Adrenal gland (tissue), 5 donors: ENCODE measurements around the gene GJB6.

Experiments used
- CTCF ChIP-seq, 6 experiments: fragments of 450-650 bp in 4 of 6; fragments of 200-600 bp in 2 of 6; sonication (generic) in 1 of 6; IDR thresholded peaks; 1 replicate in 5 of 6; 2 replicates in 1 of 6; pipeline versions ENCODE4 v1.5.1 to v1.8.0; 2016 to 2021; ENCODE audit warnings: antibody characterized with exemption in 6 of 6, mild to moderate bottlenecking in 2 of 6, moderate library complexity in 1 of 6
- POLR2A ChIP-seq, 2 donors: fragments of 450-650 bp; IDR thresholded peaks; one replicate each; pipeline ENCODE4 v1.6.1; 2017; ENCODE audit warnings: antibody characterized with exemption in 2 of 2, mild to moderate bottlenecking in 2 of 2, moderate library complexity in 1 of 2
- donor health status: DM: no; HTN: no; CAD: no.

DNA sequence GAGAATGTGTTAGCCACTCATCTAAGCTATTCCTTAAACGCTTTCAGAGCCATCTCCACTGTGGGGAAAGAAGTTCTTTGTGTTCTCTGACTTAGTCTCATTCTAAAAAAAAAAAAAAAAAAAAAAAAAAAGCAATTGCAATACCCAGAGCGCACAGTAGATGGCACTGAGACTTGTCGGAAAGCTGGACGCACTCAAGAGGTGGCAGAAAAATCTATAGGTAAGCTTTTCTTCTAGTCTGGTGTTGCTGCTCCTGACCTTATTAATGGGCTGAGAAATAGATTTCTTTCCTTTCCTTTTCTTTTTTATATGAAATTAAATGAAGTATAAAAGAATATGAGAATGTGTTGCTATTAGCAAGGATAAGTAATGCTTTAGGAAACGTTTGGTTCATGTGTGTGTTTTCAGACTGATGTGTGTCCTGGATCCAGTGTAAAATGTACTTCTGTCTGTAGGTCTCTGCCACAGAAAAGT lies 34.7 kb downstream of the GJB6 start:
- TF ChIP-seq POLR2A (IDR thresholded peaks at IDR 0.05) (no peak), CTCF (IDR thresholded peaks at IDR 0.05) (peak; percentile 35 to 76 (median 57))
